SU-DHL-6 (cell line): ENCODE results near the gene BBX.

ENCODE experiments used
- EZH2phosphoT487 ChIP-seq: fragments of 200-600 bp; sonication (generic), shearing (Covaris generic); conservative IDR thresholded peaks from 2 replicates; pipeline ENCODE4 v1.6.1; 2018; ENCODE audit warnings: mild to moderate bottlenecking, antibody characterized with exemption, low read length, moderate library complexity, mixed read lengths
- TF ChIP-seq, protein P1 (sequence below): fragments of 200-600 bp; sonication (generic); IDR thresholded peaks from one replicate; pipeline ENCODE4 v1.5.1; 2017; ENCODE audit warnings: antibody characterized with exemption, mild to moderate bottlenecking, low read length, moderate library complexity; ENCODE audit not compliant: insufficient read depth, poor library complexity, severe bottlenecking

DNA sequence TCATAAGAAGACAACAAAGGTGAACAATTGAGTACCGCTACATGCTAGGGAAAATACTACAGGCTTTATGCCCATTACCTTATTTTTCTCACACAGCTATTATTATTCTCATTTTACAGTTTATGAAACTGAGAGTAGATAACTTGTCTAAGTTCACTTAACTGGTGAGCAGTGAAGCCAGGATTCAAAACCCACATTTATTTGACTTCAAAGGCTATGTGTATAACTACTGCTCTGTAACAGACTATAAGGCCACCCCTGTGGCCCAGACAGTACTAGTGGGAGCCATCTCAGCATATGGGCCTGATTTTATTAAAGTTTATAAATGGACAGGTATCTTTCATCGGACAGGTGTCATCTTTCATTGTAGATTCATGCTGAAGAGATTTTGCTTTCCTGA, 14.4 kb upstream of the BBX start:
- TF ChIP-seq, protein P1, sequence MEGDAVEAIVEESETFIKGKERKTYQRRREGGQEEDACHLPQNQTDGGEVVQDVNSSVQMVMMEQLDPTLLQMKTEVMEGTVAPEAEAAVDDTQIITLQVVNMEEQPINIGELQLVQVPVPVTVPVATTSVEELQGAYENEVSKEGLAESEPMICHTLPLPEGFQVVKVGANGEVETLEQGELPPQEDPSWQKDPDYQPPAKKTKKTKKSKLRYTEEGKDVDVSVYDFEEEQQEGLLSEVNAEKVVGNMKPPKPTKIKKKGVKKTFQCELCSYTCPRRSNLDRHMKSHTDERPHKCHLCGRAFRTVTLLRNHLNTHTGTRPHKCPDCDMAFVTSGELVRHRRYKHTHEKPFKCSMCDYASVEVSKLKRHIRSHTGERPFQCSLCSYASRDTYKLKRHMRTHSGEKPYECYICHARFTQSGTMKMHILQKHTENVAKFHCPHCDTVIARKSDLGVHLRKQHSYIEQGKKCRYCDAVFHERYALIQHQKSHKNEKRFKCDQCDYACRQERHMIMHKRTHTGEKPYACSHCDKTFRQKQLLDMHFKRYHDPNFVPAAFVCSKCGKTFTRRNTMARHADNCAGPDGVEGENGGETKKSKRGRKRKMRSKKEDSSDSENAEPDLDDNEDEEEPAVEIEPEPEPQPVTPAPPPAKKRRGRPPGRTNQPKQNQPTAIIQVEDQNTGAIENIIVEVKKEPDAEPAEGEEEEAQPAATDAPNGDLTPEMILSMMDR, result no peak
- no peak for TF ChIP-seq EZH2phosphoT487
